GM21447 (cell line): ENCODE results near the gene STXBP4.

Experiments used
- ATAC-seq: cut with Tn5 transposase; IDR thresholded peaks from one replicate; pipeline ENCODE4 v1.9.1; 2021; ENCODE audit not compliant: unreplicated experiment

STXBP4 gene, protein sequence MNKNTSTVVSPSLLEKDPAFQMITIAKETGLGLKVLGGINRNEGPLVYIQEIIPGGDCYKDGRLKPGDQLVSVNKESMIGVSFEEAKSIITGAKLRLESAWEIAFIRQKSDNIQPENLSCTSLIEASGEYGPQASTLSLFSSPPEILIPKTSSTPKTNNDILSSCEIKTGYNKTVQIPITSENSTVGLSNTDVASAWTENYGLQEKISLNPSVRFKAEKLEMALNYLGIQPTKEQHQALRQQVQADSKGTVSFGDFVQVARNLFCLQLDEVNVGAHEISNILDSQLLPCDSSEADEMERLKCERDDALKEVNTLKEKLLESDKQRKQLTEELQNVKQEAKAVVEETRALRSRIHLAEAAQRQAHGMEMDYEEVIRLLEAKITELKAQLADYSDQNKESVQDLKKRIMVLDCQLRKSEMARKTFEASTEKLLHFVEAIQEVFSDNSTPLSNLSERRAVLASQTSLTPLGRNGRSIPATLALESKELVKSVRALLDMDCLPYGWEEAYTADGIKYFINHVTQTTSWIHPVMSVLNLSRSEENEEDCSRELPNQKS

DNA sequence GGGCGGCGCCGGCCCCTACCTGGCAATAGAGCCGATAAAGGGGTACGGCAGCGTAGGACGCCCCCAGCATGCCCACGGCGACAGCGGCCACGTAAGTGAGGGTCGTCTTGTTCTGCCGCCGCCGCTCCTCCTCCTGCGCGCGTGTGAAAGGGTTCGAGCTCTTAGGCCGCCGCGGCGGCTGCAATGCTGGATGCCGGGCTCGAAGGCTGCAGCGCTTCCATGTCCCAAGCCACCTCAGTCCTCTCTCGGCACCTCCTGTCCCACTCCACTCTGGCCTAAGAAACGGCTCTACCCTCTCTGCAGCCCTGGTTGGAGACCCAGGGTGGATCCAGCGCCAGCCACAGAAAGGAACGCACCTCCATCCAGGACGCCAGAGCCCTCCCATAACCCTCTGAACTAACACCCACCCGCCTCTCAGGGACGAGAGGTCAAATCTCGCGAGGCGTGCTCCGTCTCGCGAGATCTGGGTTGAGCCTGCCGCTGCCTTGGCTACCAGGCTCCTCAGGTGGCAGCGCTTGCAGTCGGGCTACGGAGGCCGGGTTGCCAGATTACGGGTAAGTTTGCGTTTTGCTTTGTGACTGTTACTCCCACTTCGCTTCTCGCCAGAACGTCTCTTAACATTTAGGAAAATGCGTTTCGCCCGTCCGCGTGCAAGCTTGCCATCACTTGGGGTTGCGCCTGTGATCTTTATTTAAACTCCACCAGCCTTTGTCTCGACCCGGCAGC lies at the start of gene STXBP4, which contains the start of gene COX11:
TSS of gene STXBP4 (plus strand) at position 504 of the 726 bp plus-strand sequence. CDS start 17,455 bp downstream, outside the sequence.
TSS of gene COX11 (minus strand) at position 393 of the 726 bp plus-strand sequence. CDS start at position 385, 8 bp downstream.
- ATAC-seq: peak; percentile 91

DNA sequence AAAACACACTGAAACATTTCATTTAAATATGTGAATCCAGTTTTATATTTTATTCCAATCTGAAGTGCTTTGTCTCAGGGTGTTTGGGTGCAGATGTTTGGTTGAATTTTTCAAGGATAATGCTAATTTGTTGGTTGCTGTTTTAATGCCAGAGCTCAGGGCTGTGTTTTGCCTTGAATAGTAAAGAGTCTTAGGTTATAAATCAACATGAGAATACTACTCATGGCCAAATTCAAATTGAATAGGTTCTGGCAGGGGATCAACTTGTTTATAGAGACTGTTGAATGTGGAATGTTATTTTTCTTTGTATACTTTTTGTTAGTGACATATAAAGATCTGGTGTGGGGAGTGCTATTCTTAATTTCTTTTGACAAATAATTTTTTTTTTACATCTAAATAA lies 49.1 kb upstream of the STXBP4 start:
- no peak for ATAC-seq

DNA sequence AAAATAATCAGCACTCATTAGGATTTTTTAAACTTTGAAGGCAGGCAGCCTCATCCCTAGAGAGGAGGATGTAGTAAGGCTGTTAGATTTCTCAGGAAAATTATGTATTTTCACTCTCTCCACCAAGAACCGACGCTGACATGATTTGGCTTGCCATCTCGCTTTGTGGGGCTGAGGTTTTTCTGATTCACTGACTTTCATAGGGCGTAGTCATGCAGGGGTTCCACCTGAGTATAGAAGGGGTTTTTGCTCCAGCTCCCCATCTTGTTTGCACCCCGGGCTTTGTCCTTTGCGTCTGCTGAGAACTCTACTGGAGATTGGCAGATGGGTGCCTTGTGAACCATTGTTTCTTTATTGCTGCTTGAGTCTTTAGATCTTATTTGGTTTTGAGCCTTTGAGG lies 47.7 kb upstream of the STXBP4 start:
- ATAC-seq: no peak

DNA sequence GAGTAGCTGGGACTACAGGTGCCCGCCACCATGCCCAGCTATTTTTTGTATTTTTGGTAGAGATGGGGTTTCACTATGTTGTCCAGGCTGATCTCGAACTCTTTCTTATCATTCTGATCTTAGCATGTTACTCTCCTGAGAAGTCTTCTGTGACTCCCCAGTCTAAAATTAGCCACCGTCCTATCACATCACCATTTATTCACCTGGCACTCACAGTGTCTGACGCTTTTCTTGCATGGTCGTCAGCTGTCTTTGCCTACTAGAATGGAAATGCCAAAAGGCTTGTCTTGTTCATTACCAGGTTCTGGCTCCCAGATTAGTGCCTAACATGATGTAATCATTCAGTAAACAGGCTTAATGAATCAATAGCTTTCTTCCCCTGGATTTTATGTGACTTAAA lies 44.2 kb upstream of the STXBP4 start:
- ATAC-seq: no peak

DNA sequence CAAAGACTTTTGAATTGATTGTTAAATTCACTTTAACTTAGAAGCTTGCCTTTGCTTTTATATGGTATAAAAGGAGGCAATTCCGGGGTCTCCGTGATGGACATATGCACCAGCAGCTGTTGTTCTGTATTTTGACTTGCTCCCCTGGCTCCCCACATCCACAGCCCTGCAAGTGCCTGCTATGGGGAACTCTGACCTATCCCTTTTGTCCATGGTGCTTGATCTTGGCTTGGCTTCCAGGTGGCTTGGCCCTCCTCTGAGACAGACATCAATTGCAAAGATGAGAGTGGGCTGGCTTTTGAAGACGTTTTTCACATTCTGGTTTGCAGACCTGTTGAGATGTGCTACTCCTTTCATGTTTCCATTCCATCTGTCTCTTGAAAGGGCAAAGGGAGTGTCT lies 41.0 kb upstream of the STXBP4 start:
- no peak for ATAC-seq

DNA sequence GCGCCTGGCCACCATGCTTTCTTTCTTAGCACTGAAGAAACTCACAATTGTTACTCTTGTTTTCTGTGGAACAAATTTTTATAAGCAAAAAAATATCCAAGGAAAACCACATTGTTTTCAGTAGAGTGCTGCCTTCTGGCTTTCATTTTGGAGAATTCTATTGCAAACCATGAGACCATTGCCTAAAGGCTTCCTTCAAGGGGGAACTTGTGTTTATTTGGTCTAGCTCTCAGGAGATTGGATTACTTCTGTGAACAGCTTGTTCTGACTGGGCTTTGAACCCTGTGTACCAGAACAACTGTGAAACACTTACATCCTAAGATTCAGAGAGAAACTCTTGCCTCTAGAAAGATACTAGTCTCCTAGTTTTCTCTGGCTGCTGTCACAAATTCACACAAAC lies 35.9 kb upstream of the STXBP4 start:
- no peak for ATAC-seq

DNA sequence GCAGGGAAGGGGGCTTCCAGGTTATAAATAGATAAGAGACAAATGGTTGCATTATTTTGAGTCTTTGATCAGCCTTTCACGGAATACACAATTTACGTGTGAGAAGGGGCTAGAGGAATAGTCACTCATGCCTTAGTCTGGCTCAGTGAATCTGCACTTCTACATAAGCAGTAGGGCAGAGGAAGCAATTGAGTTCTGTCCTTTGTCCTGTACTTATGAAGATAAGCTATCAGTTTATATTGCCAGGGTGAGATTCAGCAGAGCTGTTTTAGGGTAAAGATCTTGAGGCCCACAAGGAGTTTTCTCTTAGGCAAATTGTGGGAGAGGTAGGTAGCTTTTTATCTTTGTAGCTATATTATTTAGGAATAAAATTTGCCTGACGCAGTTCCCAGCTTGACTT lies 34.6 kb upstream of the STXBP4 start:
- no peak for ATAC-seq

DNA sequence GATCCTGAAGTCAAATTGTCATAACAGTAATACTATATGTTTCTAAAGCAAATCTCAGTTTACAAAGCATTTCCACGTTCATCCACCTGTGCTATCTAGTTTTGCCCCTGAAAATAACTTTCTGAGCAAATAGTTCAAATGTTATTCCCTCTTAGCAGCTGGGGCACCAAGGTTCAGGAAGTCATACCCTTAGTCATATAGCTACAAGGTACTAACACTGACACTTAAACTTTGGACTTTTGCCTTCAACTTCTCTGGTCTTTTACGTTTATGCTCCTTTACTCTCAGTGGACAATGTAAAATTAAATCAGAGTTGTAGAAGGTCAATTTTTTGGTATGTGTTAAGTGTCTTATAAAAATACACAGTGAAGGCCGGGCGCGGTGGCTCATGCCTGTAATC lies 33.1 kb upstream of the STXBP4 start:
- no peak for ATAC-seq

DNA sequence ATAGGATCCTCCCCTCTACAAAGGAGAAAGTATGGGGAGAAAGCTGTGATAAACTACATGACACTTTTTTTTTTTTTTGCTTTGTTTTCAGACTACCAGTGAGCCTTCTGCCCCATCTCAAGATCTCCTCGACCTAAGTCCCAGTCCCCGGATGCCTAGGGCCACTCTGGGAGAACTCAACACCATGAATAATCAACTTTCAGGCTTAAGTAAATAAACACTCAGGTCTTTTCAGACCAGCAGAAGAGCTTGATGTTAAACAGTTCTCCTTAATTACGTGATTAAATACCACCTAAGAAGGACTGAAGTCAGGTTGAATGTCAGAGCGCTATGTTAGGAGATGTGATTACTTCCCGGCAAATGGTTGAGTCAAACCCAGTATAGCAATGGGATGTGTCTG lies 31.5 kb upstream of the STXBP4 start:
- no peak for ATAC-seq

DNA sequence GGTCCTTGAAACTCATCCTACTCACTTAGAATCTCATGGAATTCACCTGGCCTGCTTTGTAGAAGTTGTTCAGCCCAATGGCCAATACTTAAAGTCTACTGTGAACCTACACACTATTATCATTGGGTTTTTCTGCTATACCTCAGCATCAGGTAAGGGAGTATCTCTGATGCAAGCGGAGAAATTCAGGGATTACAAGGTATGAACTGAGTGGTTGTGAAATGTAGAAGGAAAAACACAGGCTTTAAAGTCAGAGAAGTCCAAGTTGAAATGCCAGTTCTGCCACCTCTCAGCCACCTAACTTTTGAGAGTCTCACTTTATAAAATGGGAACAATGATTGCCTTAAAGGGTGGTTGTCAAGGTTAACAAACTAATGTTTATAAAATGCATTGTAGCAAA lies 31.1 kb upstream of the STXBP4 start:
- ATAC-seq: no peak

DNA sequence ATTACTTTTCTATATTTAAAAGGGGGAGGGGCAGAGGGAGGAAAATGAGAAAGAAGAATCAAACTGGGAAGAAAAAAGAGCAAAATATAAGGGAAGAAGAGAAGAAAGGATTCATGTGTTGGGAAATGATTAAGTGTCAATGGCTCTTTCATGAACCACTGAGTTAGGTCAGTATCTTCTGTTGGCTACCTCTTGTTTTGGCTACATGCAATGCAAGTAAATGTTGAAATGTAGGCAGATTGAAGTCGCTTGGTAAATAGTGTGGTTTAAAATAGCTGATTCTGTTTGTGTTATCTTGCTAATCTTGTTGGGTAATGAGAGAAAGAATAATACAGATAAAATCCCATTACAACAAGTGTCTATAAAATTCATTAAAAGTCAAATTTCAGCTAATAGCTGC lies 27.3 kb upstream of the STXBP4 start:
- ATAC-seq: no peak

DNA sequence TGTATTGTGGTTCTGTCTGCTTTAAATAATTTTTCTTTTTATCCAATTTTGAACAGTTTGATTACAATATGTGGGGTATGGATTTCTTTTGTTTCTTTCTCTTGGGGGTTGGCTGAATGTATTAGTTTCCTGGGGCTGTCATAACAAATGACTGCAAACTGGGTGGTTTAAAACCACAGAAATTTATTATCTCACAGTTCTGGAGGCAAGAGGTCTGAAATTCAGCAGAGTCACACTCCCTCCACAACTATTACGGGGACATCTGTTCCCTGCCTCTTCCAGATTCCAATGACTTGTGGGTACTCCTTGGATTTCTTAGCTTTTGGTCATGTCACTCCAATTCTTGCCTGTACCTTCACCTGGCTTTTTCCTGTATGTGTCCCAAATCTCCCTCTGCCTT lies 23.8 kb upstream of the STXBP4 start:
- ATAC-seq: no peak

DNA sequence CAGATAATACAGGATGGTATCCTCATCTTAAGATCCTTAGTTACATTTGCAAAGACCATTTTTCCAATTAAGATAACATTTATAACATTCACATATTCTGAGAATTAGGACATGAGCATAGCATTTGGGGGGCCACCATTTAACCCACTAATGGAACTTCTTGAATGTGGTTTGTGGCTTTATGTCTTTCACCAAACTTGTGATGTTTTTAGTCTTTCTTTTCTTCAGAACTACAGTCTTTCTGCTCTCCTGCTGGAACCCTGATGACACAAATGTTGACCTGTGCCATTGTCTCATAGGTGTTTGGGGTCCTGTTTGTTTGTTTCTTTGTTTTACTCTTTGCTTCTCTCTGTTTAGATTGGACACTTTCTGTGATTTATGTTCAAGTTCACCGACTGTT lies 23.3 kb upstream of the STXBP4 start:
- ATAC-seq: no peak

DNA sequence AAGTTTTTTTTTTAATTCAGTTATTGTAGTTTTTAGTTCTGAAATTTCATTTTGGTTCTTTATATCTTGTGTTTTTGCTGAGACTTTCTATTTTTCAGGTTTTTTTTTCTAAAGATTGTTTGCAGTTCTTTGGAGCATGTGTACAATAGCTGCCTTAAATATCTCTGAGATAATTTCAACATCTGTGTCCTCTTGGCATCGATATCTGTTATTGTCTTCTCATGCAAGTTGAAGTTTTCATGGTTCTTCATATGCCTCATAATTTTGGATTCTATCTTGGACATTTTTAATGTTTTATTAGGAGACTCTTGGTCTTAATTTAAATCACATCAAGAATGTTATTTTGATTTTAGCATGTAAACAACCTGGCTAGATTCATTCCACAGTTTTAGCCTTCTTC lies 22.9 kb upstream of the STXBP4 start:
- ATAC-seq: no peak

DNA sequence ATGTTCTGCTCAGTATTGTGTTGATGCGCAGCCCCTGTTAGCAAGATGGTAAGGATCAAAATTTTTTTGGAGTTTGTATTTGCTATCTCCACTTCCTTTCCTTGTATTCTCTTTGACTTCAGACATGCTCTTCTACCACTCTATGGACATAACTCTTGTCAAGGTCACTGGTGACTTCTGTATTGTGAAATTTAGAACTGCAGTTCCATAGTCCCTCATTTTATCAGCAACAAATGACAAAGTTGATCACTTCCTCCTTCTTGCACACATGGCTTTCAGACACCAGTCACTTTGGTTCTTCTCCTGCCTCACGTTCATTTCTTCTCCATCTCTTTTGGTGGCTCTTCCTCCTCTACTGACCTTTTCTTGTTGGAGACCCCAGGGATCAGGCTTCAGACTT lies 21.2 kb upstream of the STXBP4 start:
- no peak for ATAC-seq

DNA sequence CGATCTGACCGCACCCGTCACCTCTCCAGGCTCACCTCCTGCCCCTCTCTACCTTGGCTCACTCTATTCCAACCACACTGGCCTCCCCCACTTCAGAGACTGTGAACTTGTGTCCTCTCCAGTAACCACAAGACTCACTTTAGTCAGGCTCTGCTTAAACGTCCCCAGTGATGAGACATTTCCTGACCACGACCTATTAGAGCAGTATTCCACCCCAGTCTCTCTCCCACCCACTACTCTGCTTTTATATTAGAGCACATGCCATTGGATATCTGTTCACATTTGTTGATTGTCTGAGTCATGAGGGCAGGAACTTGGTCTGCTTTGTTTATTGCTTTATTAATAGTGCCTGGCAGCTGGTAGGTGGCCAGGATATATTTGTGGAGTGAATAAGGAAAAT lies 20.2 kb upstream of the STXBP4 start:
- ATAC-seq: no peak

DNA sequence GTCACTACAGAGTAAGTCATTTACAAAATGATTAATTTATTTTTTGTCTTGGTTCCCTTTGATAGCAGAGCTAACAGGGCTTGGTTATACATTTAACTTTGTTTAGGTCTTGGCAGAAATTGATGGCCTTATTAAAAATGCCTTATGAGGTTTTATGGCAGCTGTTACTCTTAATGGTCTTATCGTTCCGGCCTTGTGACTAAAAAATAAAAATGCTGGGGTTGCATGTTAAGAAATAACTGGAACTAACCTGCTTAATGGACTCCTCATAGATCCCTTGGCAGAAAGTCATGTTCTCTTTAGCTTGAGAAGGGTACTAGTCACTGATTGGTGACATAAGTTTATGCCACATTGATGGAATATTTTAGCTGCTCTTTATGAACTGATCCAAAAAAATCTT lies 18.4 kb upstream of the STXBP4 start:
- ATAC-seq: no peak

DNA sequence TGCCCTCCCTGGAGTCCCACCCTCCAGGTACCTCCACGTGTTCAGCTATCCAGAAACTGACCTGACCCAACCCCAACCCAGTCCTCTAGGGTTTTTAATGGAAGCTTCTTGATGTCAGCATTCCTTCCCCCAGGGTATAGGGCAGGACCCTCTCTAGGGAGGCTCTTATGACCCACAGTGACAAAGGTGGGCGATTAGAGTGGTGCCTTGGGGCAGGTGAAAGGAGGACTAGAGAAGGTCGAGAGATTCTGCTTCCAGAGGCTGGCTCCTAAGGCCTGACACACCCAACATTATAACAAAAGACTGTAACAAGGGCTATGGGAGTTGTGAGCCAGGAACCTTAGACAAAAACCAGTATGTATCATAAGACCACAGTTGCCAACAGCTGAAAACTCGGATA lies 17.3 kb upstream of the STXBP4 start:
- ATAC-seq: no peak

DNA sequence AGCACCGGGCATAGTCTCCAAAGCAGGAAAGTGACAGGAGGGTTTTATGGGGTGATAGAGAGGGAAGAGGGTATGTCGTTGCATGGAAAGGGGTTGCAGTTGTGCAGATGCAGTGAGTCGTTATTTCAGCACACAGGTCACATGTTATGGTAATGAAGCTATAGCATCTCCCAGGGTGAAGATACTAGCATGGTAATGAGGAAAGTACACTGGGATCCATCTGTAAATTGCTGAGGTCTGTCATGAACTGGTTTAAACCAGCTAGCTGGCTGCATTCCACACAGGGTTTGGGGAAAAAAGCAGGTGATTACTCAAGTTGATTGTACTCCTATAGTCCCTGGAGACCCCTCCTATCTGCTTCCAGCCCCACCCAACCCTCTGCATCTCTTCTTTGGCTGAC lies 11.8 kb upstream of the STXBP4 start:
- no peak for ATAC-seq

DNA sequence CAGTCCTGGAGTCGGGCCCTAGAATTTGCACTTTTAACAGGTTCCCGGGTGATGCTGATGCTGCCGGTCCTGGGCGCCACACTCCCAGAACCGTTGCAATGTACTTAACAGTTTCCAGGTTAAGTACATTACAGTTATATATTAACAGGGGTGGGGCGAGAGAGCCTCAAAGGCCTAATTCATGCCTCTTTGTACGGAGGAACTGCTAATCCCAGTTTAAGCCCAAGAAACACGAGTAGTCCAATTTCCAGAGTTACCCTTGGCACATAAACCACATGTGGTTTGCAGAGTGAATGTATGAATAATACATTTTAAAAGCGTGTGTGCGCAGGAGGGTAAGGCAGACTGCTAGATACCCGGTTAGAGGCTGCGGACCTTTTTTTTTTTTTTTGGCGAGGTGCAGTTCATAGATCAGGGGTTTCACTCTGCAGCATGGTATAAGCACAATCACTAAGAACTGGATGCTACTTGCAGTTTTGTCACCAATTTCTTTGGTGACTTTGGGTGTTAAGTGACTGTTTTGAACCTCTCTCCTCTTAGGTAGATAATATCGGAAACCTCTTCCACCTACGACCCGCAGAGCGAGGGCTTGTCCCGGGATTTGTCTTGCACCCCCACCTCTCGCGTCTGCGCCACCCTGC lies 824 bp upstream of the STXBP4 start:
- ATAC-seq: peak; percentile 27

DNA sequence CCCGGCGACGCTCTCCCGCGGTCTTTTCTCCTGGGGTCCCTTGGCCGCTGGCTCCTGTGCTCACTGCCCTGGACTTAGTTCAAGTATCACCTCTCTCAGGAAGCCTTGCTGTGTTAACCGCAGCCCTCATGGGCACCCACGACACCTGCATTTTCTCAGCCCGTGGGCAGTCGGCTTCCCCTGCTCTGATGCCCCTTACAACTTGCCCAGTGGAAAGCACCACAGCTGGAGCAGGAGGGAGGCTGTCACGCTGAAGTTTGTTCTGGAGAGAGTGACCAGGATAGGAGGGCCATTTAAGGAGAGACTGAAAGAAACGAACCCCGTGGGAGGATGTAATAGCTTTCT lies 395 bp downstream of the STXBP4 start:
- peak; percentile 34 for ATAC-seq
